HG02981 (cell line): ENCODE measurements around the gene NAGS.
"Not testable (repeated sequence)": the region's sequence is repeated elsewhere in the genome, so short reads cannot be mapped to it uniquely, and the experiment has no call there.

Experiments
- ATAC-seq: cut with Tn5 transposase; IDR thresholded peaks from one replicate; pipeline ENCODE4 v1.9.1; 2021; ENCODE audit warnings: mild to moderate bottlenecking, moderate library complexity; ENCODE audit not compliant: unreplicated experiment

Gene NAGS

GRCh38 chr17:44006272-44006597 is 1.8 kb downstream of the NAGS start:
- no peak for ATAC-seq

- peak; percentile 45 for ATAC-seq
These were observed 2.4 kb downstream of the NAGS start for GRCh38 chr17:44006598-44007345.

- no peak for ATAC-seq
These were observed 3.2 kb downstream of the NAGS start for GRCh38 chr17:44007346-44008204.

GRCh38 chr17:44008205-44008909 is 3.9 kb downstream of the NAGS start:
- ATAC-seq, result no peak

GRCh38 chr17:44010966-44011647 is 6.7 kb downstream of the NAGS start:
- ATAC-seq, result no peak

GRCh38 chr17:44011876-44012275 is 7.5 kb downstream of the NAGS start:
- ATAC-seq, result no peak

- no peak for ATAC-seq
These were observed 8.0 kb downstream of the NAGS start for GRCh38 chr17:44012391-44012790.

- no peak for ATAC-seq
These were observed 8.5 kb downstream of the NAGS start for GRCh38 chr17:44012874-44013273.

GRCh38 chr17:44014133-44014436 is 9.7 kb downstream of the NAGS start:
- ATAC-seq, result no peak

GRCh38 chr17:44014437-44015172 is 10.2 kb downstream of the NAGS start, which contains the start of gene TMEM101:
TMEM101 (minus strand) TSS chr17:44014963; CDS start chr17:44014952, 11 bp downstream.
- ATAC-seq, result peak; percentile 77

- not testable (repeated sequence) for ATAC-seq
These were observed 16.8 kb downstream of the NAGS start for GRCh38 chr17:44021227-44021626.

GRCh38 chr17:44022246-44022645 is 17.8 kb downstream of the NAGS start:
- ATAC-seq, result no peak

GRCh38 chr17:44023545-44024270 is 19.3 kb downstream of the NAGS start:
- ATAC-seq, result no peak

GRCh38 chr17:44024271-44024663 is 19.8 kb downstream of the NAGS start:
- no peak for ATAC-seq

- ATAC-seq, result no peak
These were observed 20.4 kb downstream of the NAGS start for GRCh38 chr17:44024853-44025252.

GRCh38 chr17:44029736-44030135 is 25.3 kb downstream of the NAGS start:
- no peak for ATAC-seq

- ATAC-seq, result no peak
These were observed 26.1 kb downstream of the NAGS start for GRCh38 chr17:44030482-44030881.

GRCh38 chr17:44033861-44034408 is 29.5 kb downstream of the NAGS start:
- ATAC-seq, result no peak

- not testable (repeated sequence) for ATAC-seq
These were observed 30.3 kb downstream of the NAGS start for GRCh38 chr17:44034688-44035087.
